D721Med (cell line): ENCODE results near the gene ZNF736.
A peak's percentile ranks its signal among the peaks of the same experiment; 100 is the strongest.
"Not testable (repeated sequence)": the region's sequence is repeated elsewhere in the genome, so short reads cannot be mapped to it uniquely, and the experiment has no call there.

Experiments
- DNase-seq: peaks from one replicate; pipeline ENCODE4 v3.0.0; 2011; ENCODE audit warnings: low spot score; ENCODE audit not compliant: insufficient read length
- FAIRE-seq: peaks from 2 replicates; lab custom pipeline; 2011; peaks lifted over from hg19 to GRCh38; lab: Jason Lieb, UNC
- TF ChIP-seq, protein P1 (sequence below): IDR thresholded peaks from 2 replicates; pipeline ENCODE4 v1.5.1; 2012; ENCODE audit warnings: mild to moderate bottlenecking, control low read depth; ENCODE audit not compliant: insufficient read depth; ENCODE audit errors: missing control alignments

ZNF736 gene

DNA sequence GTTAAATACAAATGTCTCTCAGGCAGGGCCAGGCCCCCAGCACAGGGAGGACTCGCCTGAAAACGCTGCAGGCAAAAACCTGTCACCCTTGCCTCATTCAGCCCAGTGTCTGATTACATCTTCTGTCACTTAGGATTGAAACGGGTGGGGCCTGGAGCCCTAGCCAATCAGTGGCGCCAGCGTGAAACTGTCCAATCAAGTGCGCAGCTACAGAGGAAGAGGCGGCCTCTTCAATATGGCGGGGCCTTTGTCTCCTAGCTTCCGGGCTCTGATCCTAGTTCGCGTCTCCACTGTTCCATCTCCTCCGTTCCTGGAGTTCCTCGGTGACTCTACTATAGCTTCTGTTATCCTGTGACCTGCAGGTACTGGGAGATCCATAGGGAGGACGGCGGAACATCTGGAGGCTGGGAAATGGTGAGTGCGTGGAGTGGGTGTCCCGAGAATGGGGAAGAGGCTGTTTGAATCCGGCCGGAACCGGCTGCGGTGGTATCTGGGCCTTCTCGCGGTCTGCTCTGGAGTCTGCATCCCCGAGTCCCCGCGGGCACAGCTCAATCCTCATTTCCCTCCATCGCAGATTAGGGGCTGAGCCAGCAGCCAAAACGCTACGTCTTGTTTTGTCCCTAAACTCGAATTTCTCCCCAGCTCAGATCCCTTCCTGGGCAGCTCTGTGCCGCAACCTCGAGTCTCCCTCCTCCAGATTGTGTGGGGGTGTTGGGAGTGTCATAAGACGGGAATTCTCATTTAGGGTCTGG lies at the start of gene ZNF736:
ZNF736 (plus strand) TSS at position 222 of the 752 bp plus-strand sequence; CDS start at position 412, 190 bp downstream.
- TF ChIP-seq, protein P1, sequence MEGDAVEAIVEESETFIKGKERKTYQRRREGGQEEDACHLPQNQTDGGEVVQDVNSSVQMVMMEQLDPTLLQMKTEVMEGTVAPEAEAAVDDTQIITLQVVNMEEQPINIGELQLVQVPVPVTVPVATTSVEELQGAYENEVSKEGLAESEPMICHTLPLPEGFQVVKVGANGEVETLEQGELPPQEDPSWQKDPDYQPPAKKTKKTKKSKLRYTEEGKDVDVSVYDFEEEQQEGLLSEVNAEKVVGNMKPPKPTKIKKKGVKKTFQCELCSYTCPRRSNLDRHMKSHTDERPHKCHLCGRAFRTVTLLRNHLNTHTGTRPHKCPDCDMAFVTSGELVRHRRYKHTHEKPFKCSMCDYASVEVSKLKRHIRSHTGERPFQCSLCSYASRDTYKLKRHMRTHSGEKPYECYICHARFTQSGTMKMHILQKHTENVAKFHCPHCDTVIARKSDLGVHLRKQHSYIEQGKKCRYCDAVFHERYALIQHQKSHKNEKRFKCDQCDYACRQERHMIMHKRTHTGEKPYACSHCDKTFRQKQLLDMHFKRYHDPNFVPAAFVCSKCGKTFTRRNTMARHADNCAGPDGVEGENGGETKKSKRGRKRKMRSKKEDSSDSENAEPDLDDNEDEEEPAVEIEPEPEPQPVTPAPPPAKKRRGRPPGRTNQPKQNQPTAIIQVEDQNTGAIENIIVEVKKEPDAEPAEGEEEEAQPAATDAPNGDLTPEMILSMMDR = no peak
- peak; percentile 68 for DNase-seq
- peak; percentile 74 for FAIRE-seq

- FAIRE-seq = no peak
- no peak for DNase-seq
- TF ChIP-seq, protein P1 = no peak
Observed at GRCh38 chr7:64266341-64266919, 47.3 kb upstream of the ZNF736 start.

DNA sequence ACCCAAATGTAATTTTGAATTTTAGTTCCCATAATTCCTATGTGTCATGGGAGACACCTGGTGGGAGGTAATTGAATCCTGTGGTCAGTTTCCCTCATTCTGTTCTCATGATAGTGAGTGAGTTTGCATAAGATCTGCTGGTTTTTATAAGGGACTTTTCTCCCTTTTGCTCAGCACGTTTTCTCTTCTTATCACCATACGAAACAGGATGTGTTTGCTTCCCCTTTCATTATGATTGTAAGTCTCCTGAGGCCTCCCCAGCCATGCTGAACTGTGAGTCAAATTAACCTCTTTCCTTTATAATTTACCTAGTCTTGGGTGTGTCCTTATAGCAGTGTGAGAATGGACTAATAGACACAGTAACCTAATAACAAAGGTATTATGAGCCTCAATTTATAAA lies 36.1 kb upstream of the ZNF736 start:
- DNase-seq (no peak), FAIRE-seq (no peak)
- TF ChIP-seq, protein P1 = no peak

DNA sequence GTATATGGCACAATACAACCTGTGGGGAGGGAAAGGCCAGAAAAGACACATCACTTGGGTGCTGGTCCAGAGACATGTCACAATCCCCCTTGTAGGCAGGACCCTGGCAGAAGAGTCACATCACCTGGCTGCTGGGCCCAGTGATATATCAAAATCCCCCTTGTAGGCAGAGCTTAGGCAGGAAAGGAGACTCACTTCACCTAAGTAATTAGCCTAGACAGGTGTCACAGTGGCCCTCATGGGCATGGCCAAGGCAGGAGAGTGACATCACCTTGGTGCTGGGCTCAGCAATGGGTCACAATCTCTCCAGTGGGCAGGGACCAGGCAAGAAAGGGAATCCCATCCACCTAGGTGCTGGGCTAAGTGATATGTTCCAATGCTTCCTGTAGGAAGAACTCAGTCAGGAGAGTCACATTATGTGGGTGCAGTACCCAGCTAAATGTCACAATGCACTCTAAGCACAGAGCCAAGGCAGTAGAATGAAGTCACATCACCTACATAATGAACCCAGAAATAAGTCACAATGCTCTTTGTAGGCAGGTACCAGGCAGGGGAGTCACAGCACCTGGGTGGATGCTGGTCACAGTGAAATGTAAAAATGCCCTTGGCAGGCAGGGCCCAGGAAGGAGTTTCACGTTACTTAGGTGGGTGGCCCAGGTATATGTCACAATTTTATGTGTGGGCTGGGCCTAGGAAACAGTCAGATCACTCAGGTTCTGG lies 18.9 kb upstream of the ZNF736 start:
- no peak for FAIRE-seq
- TF ChIP-seq, protein P1 = no peak
- DNase-seq = no peak

DNA sequence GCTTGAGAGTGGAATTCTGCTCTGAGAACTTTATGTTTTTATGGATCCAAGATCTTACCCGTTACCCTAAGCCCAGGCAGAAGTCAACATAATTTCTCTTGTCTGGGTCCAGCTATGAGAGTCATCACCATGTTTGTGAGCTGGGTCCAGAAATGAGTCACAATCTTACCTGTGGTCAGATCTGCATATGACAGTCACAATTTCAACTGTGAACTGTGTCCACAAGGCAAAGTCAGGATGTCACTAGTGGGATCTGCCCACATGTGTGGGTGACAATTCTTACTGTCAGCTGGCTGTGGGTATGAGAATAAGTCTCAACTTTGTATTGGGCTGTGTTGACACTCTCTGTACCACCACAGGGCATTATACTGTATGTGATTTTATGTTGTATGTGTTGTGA lies 16.3 kb upstream of the ZNF736 start:
- not testable (repeated sequence) for FAIRE-seq, DNase-seq

DNA sequence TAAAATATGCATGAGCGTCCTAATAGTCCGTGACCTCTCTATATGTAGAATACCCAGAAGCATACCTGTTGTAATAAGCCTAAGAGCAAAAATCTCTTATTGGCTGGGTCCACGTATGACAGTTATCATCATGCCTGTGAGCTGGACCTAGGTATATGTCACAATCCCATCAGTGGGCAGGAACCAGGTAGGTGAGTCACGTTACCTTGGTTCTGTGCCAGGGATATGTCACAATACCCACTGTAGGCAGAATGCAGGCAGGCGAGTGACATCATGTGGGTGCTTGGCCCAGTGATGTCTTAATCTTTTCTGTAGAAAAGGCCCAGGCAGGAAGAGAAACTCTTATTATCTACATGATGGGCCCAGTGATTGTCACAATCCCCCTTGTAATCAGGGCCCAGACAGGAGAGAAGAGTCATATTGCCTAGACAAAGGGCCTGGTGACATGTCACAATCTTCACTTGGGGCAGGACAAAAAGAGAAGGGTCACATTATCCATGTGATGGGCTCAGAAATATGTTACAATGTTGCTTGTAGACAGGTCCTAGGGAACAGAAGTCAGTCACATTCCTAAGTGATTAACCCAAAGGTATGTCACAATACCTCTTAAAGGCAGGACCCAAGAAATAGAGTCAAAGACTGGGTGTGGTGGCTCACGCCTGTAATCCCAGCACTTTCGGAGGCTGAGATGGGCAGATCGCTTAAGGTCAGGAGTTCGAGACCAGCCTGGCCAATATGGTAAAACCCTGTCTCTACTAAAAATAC lies 12.9 kb upstream of the ZNF736 start:
- TF ChIP-seq, protein P1 = no peak
- DNase-seq (no peak), FAIRE-seq (no peak)
